GM19099 (cell line): ENCODE results near the gene ZGPAT.

Experiments
- POLR2A ChIP-seq: IDR thresholded peaks from 3 replicates; pipeline ENCODE4 v1.6.1; 2011; ENCODE audit warnings: low read depth; ENCODE audit not compliant: insufficient read length; ENCODE audit errors: extremely low read depth

ZGPAT gene

DNA sequence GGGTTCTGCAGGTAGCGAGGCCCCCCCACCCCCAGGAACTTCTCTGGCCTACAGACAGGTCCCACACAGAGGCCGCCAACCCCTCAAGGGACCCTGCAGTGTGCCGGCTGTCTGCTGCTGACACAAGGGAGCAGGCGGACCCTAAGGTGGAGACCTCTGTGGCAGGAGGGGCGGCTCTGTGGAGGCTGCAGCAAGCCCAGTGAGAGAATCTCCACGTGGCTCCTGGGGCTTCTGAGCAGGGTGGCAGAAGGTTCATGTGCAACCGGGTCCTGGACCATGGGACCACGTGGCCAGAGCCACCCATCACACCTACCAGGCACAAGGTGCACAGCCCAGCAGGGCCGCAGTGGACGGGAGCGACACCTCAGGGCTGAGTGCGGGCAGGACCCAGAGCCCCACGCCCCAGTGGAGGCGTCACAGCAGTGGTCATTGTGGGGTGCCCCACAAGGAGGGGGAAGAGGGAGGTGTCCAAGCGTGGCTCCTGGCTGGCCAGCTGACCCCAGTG, 4.3 kb upstream of the ZGPAT start:
- TF ChIP-seq POLR2A = no peak

DNA sequence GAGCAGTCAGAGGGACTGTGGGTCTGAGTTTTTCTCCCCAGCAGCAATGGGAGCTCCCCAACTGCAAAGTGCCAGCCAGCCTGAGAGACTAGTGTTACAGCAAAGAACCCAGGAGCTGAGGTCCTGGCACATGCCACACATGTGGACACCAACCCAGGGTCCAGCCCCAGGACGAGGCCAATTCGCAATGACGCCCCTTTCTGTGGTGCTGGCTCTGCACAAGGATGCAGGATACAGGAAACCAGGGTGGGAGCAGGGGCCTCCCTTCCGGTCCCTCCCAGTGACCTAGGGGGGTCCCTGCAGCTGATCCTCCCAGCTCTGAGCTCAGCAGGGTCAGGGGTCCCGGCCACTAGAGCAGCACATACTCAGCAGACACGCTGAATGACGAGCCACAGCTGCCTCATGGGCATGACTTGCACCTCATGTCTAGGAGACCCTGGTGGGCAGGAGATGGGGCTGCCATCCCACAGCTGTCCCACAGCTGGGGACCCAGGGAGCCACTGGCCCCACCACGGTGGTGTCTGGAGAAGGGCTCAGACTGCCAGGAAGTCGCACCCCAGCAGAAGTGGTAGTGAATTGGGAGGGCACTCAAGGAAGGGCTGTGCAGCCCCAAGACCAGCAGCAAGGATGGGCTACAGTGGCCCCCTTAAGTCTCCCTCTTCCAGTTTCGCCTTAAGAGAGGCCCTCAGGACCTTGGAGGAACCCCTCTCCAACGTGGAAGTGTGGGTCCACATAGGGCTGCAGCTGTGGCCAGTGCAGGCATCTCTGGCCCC, 3.7 kb upstream of the ZGPAT start:
- TF ChIP-seq POLR2A = no peak

DNA sequence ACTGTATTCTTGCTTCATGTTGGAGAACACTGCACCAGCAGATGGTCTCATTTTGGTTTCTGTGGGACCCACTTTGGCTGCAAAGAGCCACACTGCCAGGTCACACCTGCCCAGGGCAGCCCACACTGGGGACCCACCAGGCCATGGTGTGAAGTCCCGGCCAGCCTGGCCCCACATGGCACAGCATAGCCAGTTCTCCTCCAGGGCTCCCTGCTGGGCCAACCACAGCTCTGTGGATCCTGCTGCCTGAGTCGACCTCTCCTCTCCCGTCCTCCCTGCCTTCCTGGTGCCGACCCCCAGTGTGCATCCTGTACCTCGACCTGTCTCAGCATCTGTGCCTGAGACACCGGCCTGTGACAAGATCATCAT, 3.1 kb upstream of the ZGPAT start:
- no peak for TF ChIP-seq POLR2A

DNA sequence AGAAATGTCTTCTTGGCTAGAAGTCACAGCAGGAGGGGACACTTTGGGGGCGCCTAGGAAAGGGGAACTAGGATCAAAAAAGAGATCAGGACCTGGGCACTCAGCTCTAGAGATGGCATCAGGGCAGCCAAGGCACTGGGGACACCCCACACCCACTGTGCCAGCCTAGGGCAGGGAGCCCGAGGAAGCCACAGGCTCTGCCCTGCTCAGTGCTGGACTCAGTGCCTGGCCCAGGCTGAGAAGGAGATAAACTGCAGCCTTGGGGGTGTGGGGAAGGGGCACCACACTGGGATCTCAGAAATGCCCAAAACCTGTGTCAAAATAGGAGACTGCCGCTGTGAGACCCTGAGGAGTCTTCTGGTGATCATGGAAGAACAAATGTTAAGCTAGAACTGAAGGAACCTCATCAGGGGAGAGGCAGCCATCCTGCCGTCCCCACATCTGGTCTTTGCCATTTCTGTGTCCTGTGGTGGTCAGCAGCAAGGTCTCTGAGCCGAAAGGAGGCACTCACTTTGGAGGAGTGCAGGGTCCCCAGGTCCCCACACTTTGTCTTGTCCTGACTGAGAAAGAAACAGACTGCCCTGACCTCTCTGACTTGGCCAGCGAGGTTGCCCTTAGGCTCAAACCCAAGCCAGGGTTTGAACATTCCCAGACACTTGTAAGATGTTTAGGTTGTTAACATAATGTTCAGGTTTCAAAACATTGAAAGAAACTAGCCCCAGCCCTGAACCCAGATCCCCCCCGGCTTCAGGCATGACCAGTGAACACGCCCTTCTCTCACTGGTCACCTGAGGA, 2.4 kb upstream of the ZGPAT start:
- no peak for TF ChIP-seq POLR2A

DNA sequence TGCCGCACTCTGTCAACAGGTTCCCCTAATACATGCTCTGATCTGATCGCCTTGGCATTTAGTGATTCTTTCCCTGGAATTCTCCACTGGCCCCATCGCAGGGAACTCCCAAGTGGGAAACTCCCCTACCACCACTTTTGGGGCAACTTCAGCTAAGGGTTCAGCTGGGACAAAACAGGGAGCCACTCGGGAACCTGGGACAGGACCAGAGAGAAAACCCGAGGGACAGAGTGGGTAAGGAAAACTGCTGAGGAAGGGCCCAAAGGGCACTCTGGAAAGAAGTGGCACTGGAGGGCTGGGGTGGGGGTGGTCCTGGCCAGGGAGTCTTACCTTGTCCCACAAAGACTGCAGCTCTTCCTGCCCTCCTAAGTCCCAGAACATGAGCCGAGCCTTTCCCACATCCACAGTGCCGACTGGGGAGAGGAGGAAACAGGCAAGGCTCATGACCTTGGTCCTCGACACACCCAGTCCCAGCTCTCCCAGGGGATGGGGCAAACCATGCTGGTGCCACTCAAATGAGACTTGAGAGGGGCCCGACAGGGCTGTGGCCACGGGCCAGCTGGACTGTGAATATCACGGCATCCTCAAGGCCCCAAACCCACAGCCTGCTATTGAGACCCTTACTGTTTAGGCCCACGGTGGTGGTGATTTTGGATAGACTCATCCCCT, 1.7 kb upstream of the ZGPAT start:
- no peak for TF ChIP-seq POLR2A

DNA sequence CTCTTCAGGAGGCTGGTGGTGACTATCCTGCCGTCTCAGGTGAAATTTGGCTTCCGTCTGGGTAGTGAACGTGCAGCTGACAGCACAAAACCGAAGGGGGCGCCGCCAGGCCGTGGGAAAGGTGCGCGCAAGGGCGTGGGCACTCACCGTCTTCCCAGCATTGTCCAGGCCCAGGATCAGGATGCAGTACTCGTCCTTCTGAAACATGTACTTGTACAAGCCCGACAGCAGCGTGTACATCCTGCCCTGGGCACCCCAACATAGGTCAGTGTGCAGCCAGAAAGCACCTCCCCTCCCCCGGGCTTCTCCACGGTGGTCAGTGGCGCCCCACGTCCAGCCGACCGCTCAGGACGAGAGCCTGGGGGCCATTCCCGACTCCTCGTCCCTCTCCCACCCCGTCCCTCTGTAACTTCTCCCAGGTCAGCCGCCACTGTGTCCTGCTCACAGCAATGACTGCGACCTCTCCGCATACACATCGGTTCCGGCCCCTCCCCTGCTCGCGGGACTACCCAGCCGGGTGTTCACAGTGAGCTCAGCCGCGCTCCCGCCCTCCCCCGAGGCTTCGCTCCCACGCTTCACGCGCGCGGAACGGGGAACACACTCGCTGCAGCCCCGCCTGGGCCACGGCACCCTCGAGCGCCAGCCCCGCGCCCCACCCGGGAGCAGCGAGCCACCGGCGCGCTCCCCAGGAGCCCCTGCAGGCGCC, 834 bp upstream of the ZGPAT start:
- no peak for TF ChIP-seq POLR2A

DNA sequence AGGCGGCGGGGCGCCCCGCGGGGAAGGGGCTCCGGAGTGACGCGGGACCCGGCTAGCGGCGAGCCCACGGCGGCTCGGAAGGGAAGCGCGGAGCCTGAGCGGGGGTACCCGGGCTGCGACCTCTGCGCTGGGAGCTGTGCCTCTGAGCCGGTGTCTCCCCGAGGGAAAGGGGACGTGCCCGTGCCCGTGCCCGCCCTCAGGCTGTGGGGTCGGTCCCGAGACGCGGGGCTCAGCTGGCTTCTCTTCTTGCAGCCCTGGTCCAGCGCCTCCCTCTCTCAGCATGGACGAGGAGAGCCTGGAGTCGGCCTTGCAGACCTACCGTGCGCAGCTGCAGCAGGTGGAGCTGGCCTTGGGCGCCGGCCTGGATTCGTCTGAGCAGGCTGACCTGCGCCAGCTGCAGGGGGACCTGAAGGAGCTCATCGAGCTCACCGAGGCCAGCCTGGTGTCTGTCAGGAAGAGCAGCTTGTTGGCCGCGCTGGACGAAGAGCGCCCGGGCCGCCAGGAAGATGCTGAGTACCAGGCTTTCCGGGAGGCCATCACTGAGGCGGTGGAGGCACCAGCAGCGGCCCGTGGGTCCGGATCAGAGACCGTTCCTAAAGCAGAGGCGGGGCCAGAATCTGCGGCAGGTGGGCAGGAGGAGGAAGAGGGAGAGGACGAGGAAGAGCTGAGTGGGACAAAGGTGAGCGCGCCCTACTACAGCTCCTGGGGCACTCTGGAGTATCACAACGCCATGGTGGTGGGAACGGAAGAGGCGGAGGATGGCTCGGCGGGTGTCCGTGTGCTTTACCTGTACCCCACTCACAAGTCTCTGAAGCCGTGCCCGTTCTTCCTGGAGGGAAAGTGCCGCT, 686 bp downstream of the ZGPAT start:
- TF ChIP-seq POLR2A = no peak

DNA sequence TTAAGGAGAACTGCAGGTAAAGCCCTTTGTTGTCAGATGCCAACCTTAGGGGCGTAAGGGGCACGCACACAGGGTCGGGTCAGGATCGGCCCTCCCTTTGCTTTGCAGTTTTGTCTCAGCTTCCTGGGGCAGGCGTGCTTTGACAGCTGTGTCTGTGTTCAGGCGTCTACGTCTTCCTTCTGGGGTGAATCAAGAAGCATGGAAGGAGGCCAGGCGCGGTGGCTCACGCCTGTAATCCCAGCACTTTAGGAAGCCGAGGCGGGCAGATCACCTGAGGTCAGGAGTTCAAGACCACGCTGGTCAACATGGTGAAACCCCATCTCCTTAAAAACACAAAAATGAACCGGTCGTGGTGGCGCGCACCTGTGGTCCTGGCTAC, 1.3 kb downstream of the ZGPAT start:
- no peak for TF ChIP-seq POLR2A

DNA sequence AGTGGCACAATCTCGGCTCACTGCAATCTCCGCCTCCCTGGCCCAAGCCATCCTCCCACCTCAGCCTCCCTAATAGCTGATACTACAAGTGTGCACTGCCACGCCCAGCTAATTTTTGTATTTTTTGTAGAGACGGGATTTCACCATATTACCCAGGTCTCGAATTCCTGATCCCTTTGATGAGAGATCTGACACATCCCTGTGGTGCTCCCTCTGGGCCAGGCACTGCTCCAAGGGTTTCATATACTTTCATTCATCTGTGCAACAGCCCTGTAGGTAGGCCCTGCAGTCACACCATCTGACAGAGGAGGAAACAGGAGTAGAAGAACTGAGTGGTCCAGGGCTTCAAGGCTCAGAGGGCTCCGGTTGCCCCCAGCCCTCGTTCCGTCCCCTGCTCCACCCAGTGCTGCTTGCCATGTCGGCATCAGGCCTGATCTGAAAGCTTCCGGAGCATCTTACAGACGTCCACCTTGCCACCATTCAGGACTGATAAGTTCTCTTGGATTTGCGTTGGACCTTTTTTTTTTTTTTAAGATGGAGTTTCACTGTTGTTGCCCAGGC, 3.3 kb downstream of the ZGPAT start:
- TF ChIP-seq POLR2A = no peak

DNA sequence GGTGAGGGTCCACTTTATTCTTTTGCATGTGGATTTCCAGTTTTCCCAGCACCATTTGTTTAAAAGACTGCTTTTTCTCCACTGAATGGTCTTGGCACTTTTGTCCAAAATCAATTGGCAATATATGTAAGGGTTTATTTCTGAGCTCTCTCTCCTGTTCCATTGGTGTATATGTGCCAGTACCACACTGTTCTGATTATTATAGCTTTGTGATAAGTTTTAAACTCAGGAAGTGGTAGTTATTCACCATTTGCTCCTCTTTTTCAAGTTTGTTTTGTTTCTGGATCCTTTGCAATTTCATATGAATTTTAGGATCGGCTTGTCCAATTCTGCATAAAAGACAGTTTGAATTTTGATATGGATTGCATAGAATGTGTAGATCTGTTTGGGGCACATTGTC, 4.4 kb downstream of the ZGPAT start:
- TF ChIP-seq POLR2A = no peak

DNA sequence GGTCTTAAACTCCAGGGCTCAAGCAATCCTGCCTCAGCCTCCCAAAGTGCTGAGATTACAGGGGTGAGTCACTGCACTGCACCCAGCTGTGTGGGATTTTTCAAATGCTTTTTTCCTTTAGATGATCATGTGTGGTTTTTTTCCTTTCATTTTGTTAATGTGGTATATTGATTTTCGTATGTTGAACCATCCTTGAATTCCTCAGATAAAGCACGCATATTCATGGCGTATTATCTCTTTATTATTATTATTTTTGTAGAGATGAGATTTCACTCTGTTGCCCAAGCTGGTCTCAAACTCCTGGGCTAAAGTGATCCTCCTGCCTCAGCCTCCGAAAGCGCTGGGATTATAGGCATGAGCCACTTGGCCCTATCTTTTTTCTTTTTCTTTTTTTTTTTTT, 7.0 kb downstream of the ZGPAT start:
- TF ChIP-seq POLR2A = no peak

DNA sequence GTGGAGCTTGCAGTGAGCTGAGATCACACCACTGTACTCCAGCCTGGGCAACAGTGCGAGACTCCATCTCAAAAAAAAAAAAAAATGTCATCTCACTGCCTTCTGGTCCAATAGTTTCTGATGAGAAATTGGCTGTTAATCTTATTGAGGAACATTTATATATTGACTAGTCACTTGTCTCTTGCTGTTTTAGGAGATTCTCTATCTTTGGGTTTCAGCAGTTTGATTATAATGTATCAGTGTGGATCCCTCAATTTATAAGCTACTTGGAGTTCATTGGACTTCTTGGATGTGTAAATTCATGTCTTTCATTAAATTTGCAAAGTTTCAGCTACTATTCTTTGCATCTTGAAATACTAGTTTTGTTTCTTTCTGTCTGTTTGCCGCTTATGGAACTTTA, 11.2 kb downstream of the ZGPAT start:
- TF ChIP-seq POLR2A = no peak

DNA sequence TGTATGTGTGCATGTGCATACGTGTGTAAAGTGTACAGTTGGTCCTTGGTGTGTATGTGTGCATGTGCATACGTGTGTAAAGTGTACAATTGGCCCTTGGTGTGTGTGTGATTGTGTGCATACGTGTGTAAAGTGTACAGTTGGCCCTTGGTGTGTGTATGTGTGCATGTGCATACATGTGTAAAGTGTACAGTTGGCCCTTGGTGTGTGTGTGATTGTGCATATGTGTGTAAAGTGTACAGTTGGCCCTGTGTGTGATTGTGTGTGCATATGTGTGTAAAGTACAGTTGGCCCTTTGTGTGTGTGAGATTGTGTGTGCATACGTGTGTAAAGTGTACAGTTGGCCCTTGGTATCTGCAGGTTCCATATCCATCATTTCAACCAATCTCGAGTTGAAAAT, 23.6 kb downstream of the ZGPAT start:
- TF ChIP-seq POLR2A = no peak
